Right atrium auricular region (tissue), 2 donors: ENCODE data around the gene TCP11L1. TPM values are rescaled to one million over a fixed set of nuclear protein-coding genes. Genes with fewer than 3 reads are reported as not detected.

Experiments used
- DNase-seq: peaks from one replicate; pipeline ENCODE4 v3.0.0-alpha.2; 2019; ENCODE audit warnings: low spot score
- H3K27ac ChIP-seq, 2 donors: fragments of 200-600 bp; sonication (generic); 1 replicate in 1 of 2; 2 replicates in 1 of 2; pipeline ENCODE4 v1.5.1; 2016 to 2019
- H3K27me3 ChIP-seq, 2 donors: fragments of 200-600 bp; sonication (generic); one replicate each; pipeline versions ENCODE4 v1.5.1 to v1.6.0; 2017 to 2019
- H3K36me3 ChIP-seq: fragments of 200-600 bp; sonication (generic); one replicate; pipeline ENCODE4 v1.5.1; 2016
- H3K4me1 ChIP-seq, 2 donors: fragments of 200-600 bp; sonication (generic); one replicate each; pipeline versions ENCODE4 v1.5.1 to v1.6.0; 2017 to 2019
- H3K4me3 ChIP-seq, 2 donors: fragments of 200-600 bp; sonication (generic); 1 replicate in 1 of 2; 2 replicates in 1 of 2; pipeline ENCODE4 v1.5.1; 2017 to 2019; ENCODE audit warnings: mild to moderate bottlenecking in 1 of 2, moderate library complexity in 1 of 2
- H3K9me3 ChIP-seq, 2 donors: fragments of 200-600 bp; sonication (generic); one replicate each; pipeline ENCODE4 v1.5.1; 2019
- CTCF ChIP-seq, 2 donors: fragments of 200-600 bp; sonication (generic); IDR thresholded peaks; one replicate each; pipeline ENCODE4 v1.5.1; 2019; ENCODE audit warnings: antibody characterized with exemption in 2 of 2
- total RNA-seq, 2 donors: library from RNA; depleted of rRNA; stranded (reverse); fragments of >200 nt; gene quantifications; one replicate each; pipeline ENCODE4 v1.1.0, GENCODE V29; 2016

TCP11L1 gene
- total RNA-seq, 2 donors from 2014 or later: 11.9 to 15.3 TPM

GRCh38 chr11:33021501-33021900 lies 17.9 kb upstream of the TCP11L1 start:
- H3K36me3 ChIP-seq: no peaks in the 10 kb centered on the region
- H3K27ac ChIP-seq: no peak overlapping the region
- no peaks in the 10 kb centered on the region for H3K9me3 ChIP-seq
- no peaks in the 10 kb centered on the region for H3K4me1 ChIP-seq
- TF ChIP-seq CTCF (IDR thresholded peaks at IDR 0.05): no peak
- H3K27me3 ChIP-seq: no peaks in the 10 kb centered on the region
- no peak for DNase-seq
- H3K4me3 ChIP-seq: no peak overlapping the region

- H3K9me3 ChIP-seq: no peaks in the 10 kb centered on the region
- no peak for DNase-seq
Observed at GRCh38 chr11:33021937-33022336, 17.4 kb upstream of the TCP11L1 start.

GRCh38 chr11:33025339-33025722 lies 14.0 kb upstream of the TCP11L1 start:
- no peak overlapping the region for H3K27ac ChIP-seq
- H3K27me3 ChIP-seq: no peaks in the 10 kb centered on the region
- no peaks in the 10 kb centered on the region for H3K36me3 ChIP-seq
- no peak for DNase-seq
- no peaks in the 10 kb centered on the region for H3K9me3 ChIP-seq
- no peaks in the 10 kb centered on the region for H3K4me1 ChIP-seq
- no peak for TF ChIP-seq CTCF (IDR thresholded peaks at IDR 0.05)
- no peak overlapping the region for H3K4me3 ChIP-seq

More at GRCh38 chr11:33021937-33022336, 17.4 kb upstream of the TCP11L1 start:
- H3K27ac ChIP-seq: no peak overlapping the region
- no peaks in the 10 kb centered on the region for H3K36me3 ChIP-seq
- no peaks in the 10 kb centered on the region for H3K27me3 ChIP-seq
- no peaks in the 10 kb centered on the region for H3K4me1 ChIP-seq
- H3K4me3 ChIP-seq: no peak overlapping the region
- no peak for TF ChIP-seq CTCF (IDR thresholded peaks at IDR 0.05)

GRCh38 chr11:33027233-33027632 lies 12.1 kb upstream of the TCP11L1 start:
- Histone ChIP-seq H3K4me3 (no peak overlapping the region), H3K9me3 (no peaks in the 10 kb centered on the region), H3K4me1 (no peaks in the 10 kb centered on the region), H3K27me3 (no peaks in the 10 kb centered on the region), H3K36me3 (no peaks in the 10 kb centered on the region), H3K27ac (no peak overlapping the region)
- no peak for DNase-seq
- TF ChIP-seq CTCF (IDR thresholded peaks at IDR 0.05): no peak

- no peaks in the 10 kb centered on the region for H3K9me3 ChIP-seq
Observed at GRCh38 chr11:33027846-33028536, 11.4 kb upstream of the TCP11L1 start.

More at GRCh38 chr11:33027846-33028536, 11.4 kb upstream of the TCP11L1 start:
- H3K4me1 ChIP-seq: no peaks in the 10 kb centered on the region
- no peaks in the 10 kb centered on the region for H3K36me3 ChIP-seq
- H3K27me3 ChIP-seq: no peaks in the 10 kb centered on the region
- no peak overlapping the region for H3K27ac ChIP-seq
- no peak for TF ChIP-seq CTCF (IDR thresholded peaks at IDR 0.05)
- no peak overlapping the region for H3K4me3 ChIP-seq
- no peak for DNase-seq
